WTC11 (cell line): ENCODE measurements around the gene TLNRD1. TPM values are rescaled to one million over a fixed set of nuclear protein-coding genes. Genes with fewer than 3 reads are reported as not detected.

Experiments used
- ATF1 ChIP-seq: sonication (generic); formaldehyde crosslinking; IDR thresholded peaks from 2 replicates; pipeline ENCODE4 v1.8.1; 2023; ENCODE audit warnings: mild to moderate bottlenecking, moderate library complexity, missing genetic modification reagents
- CBFB ChIP-seq: sonication (generic); formaldehyde crosslinking; IDR thresholded peaks from 2 replicates; pipeline ENCODE4 v1.8.1; 2022; ENCODE audit warnings: mild to moderate bottlenecking, low read depth, missing genetic modification reagents
- CDX4 ChIP-seq: fragments of 250-450 bp; sonication (Bioruptor Pico); IDR thresholded peaks from 2 replicates; pipeline ENCODE4 v1.9.0; 2021; ENCODE audit warnings: moderate library complexity, mild to moderate bottlenecking, inconsistent platforms, borderline replicate concordance
- CREM ChIP-seq: sonication (generic); formaldehyde crosslinking; IDR thresholded peaks from 2 replicates; pipeline ENCODE4 v1.8.1; 2022; ENCODE audit warnings: mild to moderate bottlenecking, missing genetic modification reagents, moderate library complexity
- FOXJ3 ChIP-seq: sonication (generic); formaldehyde crosslinking; IDR thresholded peaks from 2 replicates; pipeline ENCODE4 v1.9.0; 2021; ENCODE audit warnings: missing genetic modification reagents, mild to moderate bottlenecking, borderline replicate concordance
- FOXP4 ChIP-seq: sonication (generic); formaldehyde crosslinking; IDR thresholded peaks from 2 replicates; pipeline ENCODE4 v1.8.0; 2022; ENCODE audit warnings: mild to moderate bottlenecking, missing genetic modification reagents
- GRHL2 ChIP-seq: fragments of 250-450 bp; sonication (Bioruptor Pico); IDR thresholded peaks from 2 replicates; pipeline ENCODE4 v1.8.0; 2022; ENCODE audit warnings: mild to moderate bottlenecking, moderate library complexity; ENCODE audit not compliant: insufficient replicate concordance, severe bottlenecking
- JAZF1 ChIP-seq: fragments of 250-450 bp; sonication (Bioruptor Pico); IDR thresholded peaks from 2 replicates; pipeline ENCODE4 v1.9.0; 2021; ENCODE audit warnings: moderate library complexity, mild to moderate bottlenecking, inconsistent platforms
- NFE2L1 ChIP-seq: sonication (generic); formaldehyde crosslinking; IDR thresholded peaks from 2 replicates; pipeline ENCODE4 v1.8.1; 2023; ENCODE audit warnings: missing genetic modification reagents
- NFYB ChIP-seq: sonication (generic); formaldehyde crosslinking; conservative IDR thresholded peaks from 2 replicates; pipeline ENCODE4 v1.8.0; 2022; ENCODE audit warnings: low read depth, missing genetic modification reagents
- NR2C2 ChIP-seq: sonication (generic); formaldehyde crosslinking; IDR thresholded peaks from 2 replicates; pipeline ENCODE4 v1.8.0; 2022; ENCODE audit warnings: mild to moderate bottlenecking, missing genetic modification reagents
- TCF7 ChIP-seq: sonication (generic); formaldehyde crosslinking; IDR thresholded peaks from 2 replicates; pipeline ENCODE4 v1.8.0; 2022; ENCODE audit warnings: mild to moderate bottlenecking, low read depth, missing genetic modification reagents, moderate library complexity
- TEAD4 ChIP-seq: sonication (generic); formaldehyde crosslinking; IDR thresholded peaks from 2 replicates; pipeline ENCODE4 v1.8.0; 2022; ENCODE audit warnings: mild to moderate bottlenecking, missing genetic modification reagents
- TP53 ChIP-seq: sonication (generic); formaldehyde crosslinking; IDR thresholded peaks from 2 replicates; pipeline ENCODE4 v1.8.1; 2023; ENCODE audit warnings: mild to moderate bottlenecking, missing genetic modification reagents
- ZBTB21 ChIP-seq: sonication (generic); formaldehyde crosslinking; IDR thresholded peaks from 2 replicates; pipeline ENCODE4 v1.8.1; 2023; ENCODE audit warnings: mild to moderate bottlenecking, missing genetic modification reagents, borderline replicate concordance
- ZNF281 ChIP-seq: sonication (generic); formaldehyde crosslinking; IDR thresholded peaks from 2 replicates; pipeline ENCODE4 v1.8.0; 2023; ENCODE audit warnings: mild to moderate bottlenecking, missing genetic modification reagents
- ZNF317 ChIP-seq: sonication (generic); formaldehyde crosslinking; IDR thresholded peaks from 2 replicates; pipeline ENCODE4 v1.8.1; 2023; ENCODE audit warnings: low read depth, mild to moderate bottlenecking, moderate library complexity, missing genetic modification reagents, borderline replicate concordance
- ZNF396 ChIP-seq: fragments of 250-450 bp; sonication (Bioruptor Pico); IDR thresholded peaks from 2 replicates; pipeline ENCODE4 v1.8.0; 2021; ENCODE audit warnings: mild to moderate bottlenecking, moderate library complexity, borderline replicate concordance
- ZNF423 ChIP-seq: fragments of 250-450 bp; sonication (Bioruptor Pico); IDR thresholded peaks from 2 replicates; pipeline ENCODE4 v2.1.2; 2022; ENCODE audit warnings: mild to moderate bottlenecking, moderate library complexity
- ZNF671 ChIP-seq: fragments of 250-450 bp; sonication (Bioruptor Pico); IDR thresholded peaks from 2 replicates; pipeline ENCODE4 v1.8.0; 2021; ENCODE audit warnings: mild to moderate bottlenecking
- total RNA-seq: library from RNA; stranded (reverse); gene quantifications from 3 replicates; pipeline ENCODE4 v1.2.3, GENCODE V29; 2021
- TF ChIP-seq, protein P1 (sequence below): fragments of 200-600 bp; IDR thresholded peaks from 2 replicates; pipeline ENCODE4 v1.8.0; 2022; ENCODE audit warnings: antibody characterized with exemption
- TF ChIP-seq, protein P2 (sequence below): sonication (generic); formaldehyde crosslinking; IDR thresholded peaks from 2 replicates; pipeline ENCODE4 v1.8.0; 2022; ENCODE audit warnings: mild to moderate bottlenecking, missing genetic modification reagents
- TF ChIP-seq, protein P3 (sequence below): sonication (generic); formaldehyde crosslinking; IDR thresholded peaks from 2 replicates; pipeline ENCODE4 v1.8.0; 2022; ENCODE audit warnings: mild to moderate bottlenecking, missing genetic modification reagents
- TF ChIP-seq, protein P4 (sequence below): sonication (generic); formaldehyde crosslinking; IDR thresholded peaks from 2 replicates; pipeline ENCODE4 v1.8.1; 2023; ENCODE audit warnings: mild to moderate bottlenecking, missing genetic modification reagents, moderate library complexity

TLNRD1 gene
- total RNA-seq, 1 experiment from 2014 or later = 26.7 TPM

DNA sequence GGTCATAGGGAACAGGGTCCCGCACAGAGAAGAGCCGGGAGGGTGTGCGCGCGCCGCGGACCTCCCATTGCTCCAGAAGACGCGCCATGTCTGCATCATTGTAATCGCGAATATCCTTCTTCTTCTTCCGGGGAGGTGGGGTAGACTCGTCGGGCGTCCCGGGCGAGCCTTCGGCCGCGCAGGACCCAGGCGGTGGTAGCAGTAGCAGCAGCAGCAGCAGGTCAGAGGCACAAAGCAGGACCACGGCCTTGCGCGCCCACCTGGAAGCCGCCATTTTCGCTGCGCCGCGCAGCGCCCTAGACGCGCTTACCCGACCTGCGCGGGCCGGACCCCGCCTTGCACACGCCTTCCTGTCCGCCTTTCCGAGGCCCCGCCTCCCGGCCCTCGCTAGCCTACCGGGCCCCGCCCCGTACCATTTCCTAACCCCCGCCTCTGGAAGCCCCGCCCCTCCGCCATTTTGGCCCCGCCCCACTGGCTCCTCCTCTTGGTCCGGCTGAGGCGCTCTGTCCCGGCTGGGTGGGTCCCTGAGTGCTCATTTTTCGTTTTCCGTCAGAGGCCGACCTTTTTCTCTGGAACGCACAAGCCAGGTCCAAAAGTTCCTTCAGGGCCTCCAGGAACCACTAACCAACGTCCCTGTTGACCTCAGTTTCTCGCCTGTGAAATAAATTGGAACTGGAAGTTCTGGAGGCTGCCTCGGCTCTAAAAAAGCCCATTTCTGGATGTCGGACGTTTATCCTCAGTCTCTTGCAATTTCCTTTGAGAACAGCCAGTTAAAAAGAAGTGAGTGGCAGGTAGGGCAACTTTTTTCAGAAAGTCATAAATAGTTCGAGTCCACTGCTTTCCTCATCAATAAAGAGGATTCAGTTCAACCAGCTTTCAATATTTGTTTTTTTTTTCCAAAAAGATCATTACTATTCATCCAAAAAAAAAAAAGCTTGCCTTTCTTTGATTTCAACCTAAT lies 10.9 kb upstream of the TLNRD1 start, which contains the start of gene MESD (continued):
- TF ChIP-seq, protein P1, sequence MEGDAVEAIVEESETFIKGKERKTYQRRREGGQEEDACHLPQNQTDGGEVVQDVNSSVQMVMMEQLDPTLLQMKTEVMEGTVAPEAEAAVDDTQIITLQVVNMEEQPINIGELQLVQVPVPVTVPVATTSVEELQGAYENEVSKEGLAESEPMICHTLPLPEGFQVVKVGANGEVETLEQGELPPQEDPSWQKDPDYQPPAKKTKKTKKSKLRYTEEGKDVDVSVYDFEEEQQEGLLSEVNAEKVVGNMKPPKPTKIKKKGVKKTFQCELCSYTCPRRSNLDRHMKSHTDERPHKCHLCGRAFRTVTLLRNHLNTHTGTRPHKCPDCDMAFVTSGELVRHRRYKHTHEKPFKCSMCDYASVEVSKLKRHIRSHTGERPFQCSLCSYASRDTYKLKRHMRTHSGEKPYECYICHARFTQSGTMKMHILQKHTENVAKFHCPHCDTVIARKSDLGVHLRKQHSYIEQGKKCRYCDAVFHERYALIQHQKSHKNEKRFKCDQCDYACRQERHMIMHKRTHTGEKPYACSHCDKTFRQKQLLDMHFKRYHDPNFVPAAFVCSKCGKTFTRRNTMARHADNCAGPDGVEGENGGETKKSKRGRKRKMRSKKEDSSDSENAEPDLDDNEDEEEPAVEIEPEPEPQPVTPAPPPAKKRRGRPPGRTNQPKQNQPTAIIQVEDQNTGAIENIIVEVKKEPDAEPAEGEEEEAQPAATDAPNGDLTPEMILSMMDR = no peak
- no peak for TF ChIP-seq CDX4 (CRISPR knock-in tag)
- TF ChIP-seq NFYB (CRISPR knock-in tag) = no peak
- TF ChIP-seq TEAD4 (CRISPR knock-in tag) = no peak
- TF ChIP-seq, protein P2, sequence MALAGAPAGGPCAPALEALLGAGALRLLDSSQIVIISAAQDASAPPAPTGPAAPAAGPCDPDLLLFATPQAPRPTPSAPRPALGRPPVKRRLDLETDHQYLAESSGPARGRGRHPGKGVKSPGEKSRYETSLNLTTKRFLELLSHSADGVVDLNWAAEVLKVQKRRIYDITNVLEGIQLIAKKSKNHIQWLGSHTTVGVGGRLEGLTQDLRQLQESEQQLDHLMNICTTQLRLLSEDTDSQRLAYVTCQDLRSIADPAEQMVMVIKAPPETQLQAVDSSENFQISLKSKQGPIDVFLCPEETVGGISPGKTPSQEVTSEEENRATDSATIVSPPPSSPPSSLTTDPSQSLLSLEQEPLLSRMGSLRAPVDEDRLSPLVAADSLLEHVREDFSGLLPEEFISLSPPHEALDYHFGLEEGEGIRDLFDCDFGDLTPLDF (CRISPR knock-in tag) = no peak
- no peak for TF ChIP-seq NR2C2 (CRISPR knock-in tag)
- TF ChIP-seq ZNF396 (CRISPR knock-in tag) = no peak
- TF ChIP-seq FOXP4 (CRISPR knock-in tag) = peak; percentile 84
- no peak for TF ChIP-seq ATF1 (CRISPR knock-in tag)
- no peak for TF ChIP-seq CREM
- TF ChIP-seq NFE2L1 (CRISPR knock-in tag) = peak; percentile 79
- TF ChIP-seq ZNF671 = 0 out of 2 replicates have a peak, but pooled peaks have one; percentile 1
- TF ChIP-seq ZNF423 (CRISPR knock-in tag) = no peak
- no peak for TF ChIP-seq CBFB (CRISPR knock-in tag)
- TF ChIP-seq TP53 (CRISPR knock-in tag) = no peak
- TF ChIP-seq, protein P3, sequence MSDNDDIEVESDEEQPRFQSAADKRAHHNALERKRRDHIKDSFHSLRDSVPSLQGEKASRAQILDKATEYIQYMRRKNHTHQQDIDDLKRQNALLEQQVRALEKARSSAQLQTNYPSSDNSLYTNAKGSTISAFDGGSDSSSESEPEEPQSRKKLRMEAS = no peak; the same call in 1 of the 2 replicates
- TF ChIP-seq, protein P4, sequence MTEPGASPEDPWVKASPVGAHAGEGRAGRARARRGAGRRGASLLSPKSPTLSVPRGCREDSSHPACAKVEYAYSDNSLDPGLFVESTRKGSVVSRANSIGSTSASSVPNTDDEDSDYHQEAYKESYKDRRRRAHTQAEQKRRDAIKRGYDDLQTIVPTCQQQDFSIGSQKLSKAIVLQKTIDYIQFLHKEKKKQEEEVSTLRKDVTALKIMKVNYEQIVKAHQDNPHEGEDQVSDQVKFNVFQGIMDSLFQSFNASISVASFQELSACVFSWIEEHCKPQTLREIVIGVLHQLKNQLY (CRISPR knock-in tag) = no peak
- TF ChIP-seq ZBTB21 = no peak
- no peak for TF ChIP-seq ZNF317 (CRISPR knock-in tag)
- no peak for TF ChIP-seq GRHL2 (CRISPR knock-in tag)
- no peak for TF ChIP-seq JAZF1 (CRISPR knock-in tag)
- no peak for TF ChIP-seq TCF7 (CRISPR knock-in tag)
- no peak for TF ChIP-seq FOXJ3
- no peak for TF ChIP-seq ZNF281 (CRISPR knock-in tag)
